Measurements from ENCODE around the gene ZNF224. TPM values are rescaled to one million over a fixed set of nuclear protein-coding genes. Genes with fewer than 3 reads are reported as not detected.

Gene ZNF224
- total and polyA plus RNA-seq, 2 of the 13 experiments (the other 11 are each of a cell fraction or from before 2014, with no cell fraction given): 13.0 to 16.1 TPM

- TF ChIP-seq CEBPG (CRISPR knock-in tag; IDR thresholded peaks at IDR 0.05) (no peak), LCORL (IDR thresholded peaks at IDR 0.05) (no peak), LCORL (CRISPR knock-in tag; IDR thresholded peaks at IDR 0.05) (peak; percentile 26), CERS6 (CRISPR knock-in tag; IDR thresholded peaks at IDR 0.05) (no peak), ARHGAP35 (CRISPR knock-in tag; IDR thresholded peaks at IDR 0.05; ENCODE audit: borderline replicate concordance) (no peak), ZNF33A (CRISPR knock-in tag; IDR thresholded peaks at IDR 0.05; ENCODE audit: borderline replicate concordance) (peak; percentile 55; the same call in 1 of the 2 replicates), ZKSCAN5 (CRISPR knock-in tag; IDR thresholded peaks at IDR 0.05) (no peak), ATF3 (CRISPR knock-in tag; IDR thresholded peaks at IDR 0.05) (no peak), ZNF224 (CRISPR knock-in tag; IDR thresholded peaks at IDR 0.05) (no peak), ZNF143 (CRISPR knock-in tag; IDR thresholded peaks at IDR 0.05) (peak; percentile 96), FOXC1 (CRISPR knock-in tag; IDR thresholded peaks at IDR 0.05; ENCODE audit: borderline replicate concordance) (peak; percentile 48; the same call in 1 of the 2 replicates), GMEB1 (CRISPR knock-in tag; IDR thresholded peaks at IDR 0.05; ENCODE audit: borderline replicate concordance) (peak; percentile 81; the same call in 1 of the 2 replicates), EP300 (IDR thresholded peaks at IDR 0.05; ENCODE audit: low read depth in 2 of 2, low read length in 2 of 2) (0 out of 4 replicates have a peak, but pooled peaks of 1 of the 2 experiments have one; percentile 16), EP300 (CRISPR knock-in tag; IDR thresholded peaks at IDR 0.05; ENCODE audit: borderline replicate concordance) (no peak), DNMT1 (CRISPR knock-in tag; IDR thresholded peaks at IDR 0.05) (no peak), TRAFD1 (CRISPR knock-in tag; IDR thresholded peaks at IDR 0.05; ENCODE audit: borderline replicate concordance) (no peak), EED (CRISPR knock-in tag; IDR thresholded peaks at IDR 0.05) (no peak), MYC (CRISPR knock-in tag; IDR thresholded peaks at IDR 0.05; ENCODE audit: borderline replicate concordance) (peak; percentile 50; the same call in 1 of the 2 replicates), ZFYVE20 (CRISPR knock-in tag; IDR thresholded peaks at IDR 0.05; ENCODE audit: borderline replicate concordance, low read depth) (no peak), ZNF747 (CRISPR knock-in tag; IDR thresholded peaks at IDR 0.05; ENCODE audit: borderline replicate concordance) (no peak), ISL2 (CRISPR knock-in tag; IDR thresholded peaks at IDR 0.05) (peak; percentile 28; the same call in 1 of the 2 replicates), ZKSCAN1 (IDR thresholded peaks at IDR 0.05; ENCODE audit: low read length) (no peak), ZNF441 (CRISPR knock-in tag; IDR thresholded peaks at IDR 0.05; ENCODE audit: borderline replicate concordance) (peak; percentile 42; the same call in 1 of the 2 replicates), HDAC2 (CRISPR knock-in tag; IDR thresholded peaks at IDR 0.05) (no peak), NR2F6 (IDR thresholded peaks at IDR 0.05) (no peak), NR2F6 (CRISPR knock-in tag; IDR thresholded peaks at IDR 0.05) (no peak), HOXA5 (CRISPR knock-in tag; IDR thresholded peaks at IDR 0.05) (peak; percentile 70; the same call in 1 of the 2 replicates), ZNF772 (CRISPR knock-in tag; IDR thresholded peaks at IDR 0.05) (no peak)
Observed at GRCh38 chr19:44093931-44094765, at the start of gene ZNF224 (continued).

Data from HepG2 (cell line).